HEK293T (cell line): ENCODE results near the gene CD44.

Experiments
- CTCF ChIA-PET: fragments of 350-600 bp; formaldehyde crosslinking; extraction: SDS; loops from one replicate; lab custom pipeline; 2021; ENCODE audit warnings: antibody characterized with exemption, inconsistent platforms; lab: Yijun Ruan, JAX
- POLR2A ChIA-PET: fragments of 350-600 bp; formaldehyde crosslinking; extraction: SDS; loops from one replicate; lab custom pipeline; 2020; ENCODE audit warnings: antibody characterized with exemption, inconsistent platforms; lab: Yijun Ruan, JAX
- DNase-seq: peaks from one replicate; pipeline ENCODE4 v3.0.0; 2012; ENCODE audit warnings: mixed read lengths; ENCODE audit errors: extremely low spot score
- ARNT ChIP-seq: fragments of 450-650 bp; IDR thresholded peaks from 2 replicates; pipeline ENCODE4 v1.6.1; 2017; ENCODE audit warnings: mild to moderate bottlenecking
- BHLHE40 ChIP-seq: fragments of 450-650 bp; IDR thresholded peaks from 2 replicates; pipeline ENCODE4 v1.6.1; 2016; ENCODE audit warnings: mild to moderate bottlenecking, moderate library complexity, borderline replicate concordance
- CTBP1 ChIP-seq: fragments of 450-650 bp; IDR thresholded peaks from 2 replicates; pipeline ENCODE4 v1.6.1; 2016; ENCODE audit warnings: borderline replicate concordance
- ELF4 ChIP-seq: fragments of 450-650 bp; IDR thresholded peaks from 2 replicates; pipeline ENCODE4 v1.6.1; 2017; ENCODE audit warnings: antibody characterized with exemption
- FOXA1 ChIP-seq: fragments of 450-650 bp; IDR thresholded peaks from 2 replicates; pipeline ENCODE4 v1.6.1; 2016; ENCODE audit warnings: mild to moderate bottlenecking
- FOXK2 ChIP-seq: fragments of 450-650 bp; IDR thresholded peaks from 2 replicates; pipeline ENCODE4 v1.6.1; 2016; ENCODE audit warnings: mild to moderate bottlenecking
- FOXM1 ChIP-seq: fragments of 450-650 bp; IDR thresholded peaks from 2 replicates; pipeline ENCODE4 v1.6.1; 2017; ENCODE audit warnings: mild to moderate bottlenecking, borderline replicate concordance
- HDGF ChIP-seq: fragments of 450-650 bp; IDR thresholded peaks from 2 replicates; pipeline ENCODE4 v1.6.1; 2017; ENCODE audit warnings: antibody characterized with exemption, borderline replicate concordance
- L3MBTL2 ChIP-seq: fragments of 450-650 bp; conservative IDR thresholded peaks from 2 replicates; pipeline ENCODE4 v1.6.1; 2016; ENCODE audit warnings: mild to moderate bottlenecking
- LEF1 ChIP-seq: fragments of 450-650 bp; IDR thresholded peaks from 2 replicates; pipeline ENCODE4 v1.6.1; 2017; ENCODE audit warnings: mild to moderate bottlenecking, borderline replicate concordance
- NFRKB ChIP-seq: fragments of 450-650 bp; IDR thresholded peaks from 2 replicates; pipeline ENCODE4 v1.6.1; 2016; ENCODE audit warnings: mild to moderate bottlenecking, moderate library complexity
- PKNOX1 ChIP-seq: fragments of 450-650 bp; IDR thresholded peaks from 2 replicates; pipeline ENCODE4 v1.6.1; 2016
- SP1 ChIP-seq: fragments of 450-650 bp; IDR thresholded peaks from 2 replicates; pipeline ENCODE4 v1.6.1; 2017
- SUZ12 ChIP-seq: fragments of 450-650 bp; IDR thresholded peaks from 2 replicates; pipeline ENCODE4 v1.6.1; 2016; ENCODE audit warnings: mild to moderate bottlenecking
- TARDBP ChIP-seq: fragments of 450-650 bp; IDR thresholded peaks from 2 replicates; pipeline ENCODE4 v1.6.1; 2016
- ZNF384 ChIP-seq: fragments of 450-650 bp; IDR thresholded peaks from 2 replicates; pipeline ENCODE4 v1.6.1; 2016

CD44 gene

GRCh38 chr11:35148163-35148837 is 9.3 kb downstream of the CD44 start:
- no peak for TF ChIP-seq SUZ12
- no peak for TF ChIP-seq HDGF
- TF ChIP-seq CTBP1: no peak
- no peak for TF ChIP-seq ZNF384
- no peak for TF ChIP-seq FOXM1
- TF ChIP-seq TARDBP: no peak
- no peak for TF ChIP-seq PKNOX1
- TF ChIP-seq NFRKB: no peak
- no peak for TF ChIP-seq FOXA1
- TF ChIP-seq FOXK2: no peak
- TF ChIP-seq LEF1: no peak
- no peak for TF ChIP-seq ELF4
- TF ChIP-seq SP1: no peak
- no peak for TF ChIP-seq L3MBTL2
- ChIA-PET POLR2A (no interaction called here), CTCF (no interaction called here)

GRCh38 chr11:35150454-35150853 is 11.5 kb downstream of the CD44 start:
- TF ChIP-seq FOXK2: no peak
- no peak for TF ChIP-seq CTBP1
- TF ChIP-seq L3MBTL2: no peak
- TF ChIP-seq SP1: no peak
- no peak for TF ChIP-seq LEF1
- no peak for TF ChIP-seq TARDBP
- TF ChIP-seq FOXA1: no peak
- TF ChIP-seq SUZ12: no peak
- no peak for TF ChIP-seq PKNOX1
- ChIA-PET POLR2A (no interaction called here), CTCF (no interaction called here)
- DNase-seq: no peak

More at GRCh38 chr11:35148163-35148837, 9.3 kb downstream of the CD44 start:
- DNase-seq: no peak

- no peak for TF ChIP-seq HDGF
- CTCF ChIA-PET: interaction anchor here (0.6 kb wide), 1 partner anchor 10 kb away, joined by 3 read pairs; no protein-coding TSS in a partner anchor
- POLR2A ChIA-PET: interaction anchor here (0.6 kb wide), 1 partner anchor 85 kb away, joined by 3 read pairs; no protein-coding TSS in a partner anchor
- no peak for DNase-seq
Observed at GRCh38 chr11:35151241-35151640, 12.3 kb downstream of the CD44 start.

- ChIA-PET POLR2A (interaction anchor here (0.6 kb wide), 1 partner anchor 85 kb away, joined by 3 read pairs; no protein-coding TSS in a partner anchor), CTCF (interaction anchor here (0.6 kb wide), 1 partner anchor 10 kb away, joined by 3 read pairs; no protein-coding TSS in a partner anchor)
- DNase-seq: no peak
- no peak for TF ChIP-seq FOXM1
- TF ChIP-seq HDGF: no peak
- TF ChIP-seq ELF4: no peak
- TF ChIP-seq ARNT: no peak
- no peak for TF ChIP-seq TARDBP
- TF ChIP-seq CTBP1: no peak
- TF ChIP-seq PKNOX1: no peak
- TF ChIP-seq FOXK2: no peak
- no peak for TF ChIP-seq LEF1
- no peak for TF ChIP-seq L3MBTL2
- TF ChIP-seq ZNF384: no peak
- no peak for TF ChIP-seq NFRKB
- TF ChIP-seq BHLHE40: no peak
- no peak for TF ChIP-seq SUZ12
- no peak for TF ChIP-seq SP1
Observed at GRCh38 chr11:35151683-35152280, 12.8 kb downstream of the CD44 start.

- CTCF ChIA-PET: no interaction called here
- DNase-seq: no peak
- POLR2A ChIA-PET: no interaction called here
- TF ChIP-seq SP1 (no peak), L3MBTL2 (no peak), HDGF (no peak), TARDBP (no peak), BHLHE40 (no peak), FOXK2 (no peak)
Observed at GRCh38 chr11:35152575-35152974, 13.6 kb downstream of the CD44 start.

GRCh38 chr11:35153280-35153679 is 14.3 kb downstream of the CD44 start:
- DNase-seq: no peak
- no peak for TF ChIP-seq SUZ12
- no peak for TF ChIP-seq TARDBP
- TF ChIP-seq PKNOX1: no peak
- TF ChIP-seq BHLHE40: no peak
- no peak for TF ChIP-seq ARNT
- TF ChIP-seq FOXK2: no peak
- no peak for TF ChIP-seq ELF4
- no peak for TF ChIP-seq ZNF384
- TF ChIP-seq CTBP1: no peak
- TF ChIP-seq SP1: no peak
- POLR2A ChIA-PET: no interaction called here
- CTCF ChIA-PET: no interaction called here
